HepG2 (cell line): ENCODE measurements around the gene SAMD10. TPM values are rescaled to one million over a fixed set of nuclear protein-coding genes. Genes with fewer than 3 reads are reported as not detected.

Experiments
- ARID5B ChIP-seq: IDR thresholded peaks from 2 replicates; pipeline ENCODE4 v1.4.0; 2020; ENCODE audit warnings: mild to moderate bottlenecking, missing genetic modification reagents
- BATF2 ChIP-seq: sonication (generic); formaldehyde crosslinking; IDR thresholded peaks from 2 replicates; pipeline ENCODE4 v1.8.0; 2022; ENCODE audit warnings: mild to moderate bottlenecking, missing genetic modification reagents, moderate library complexity
- HDAC2 ChIP-seq: sonication (generic); formaldehyde crosslinking; IDR thresholded peaks from 2 replicates; pipeline ENCODE4 v1.4.0; 2020; ENCODE audit warnings: missing genetic modification reagents
- IKZF1 ChIP-seq: fragments of 450-650 bp; IDR thresholded peaks from 2 replicates; pipeline ENCODE4 v1.7.1; 2016
- MTERF4 ChIP-seq: sonication (generic); formaldehyde crosslinking; IDR thresholded peaks from 2 replicates; pipeline ENCODE4 v1.8.0; 2023; ENCODE audit warnings: mild to moderate bottlenecking, missing genetic modification reagents
- NR0B2 ChIP-seq: sonication (generic); formaldehyde crosslinking; IDR thresholded peaks from 2 replicates; pipeline ENCODE4 v1.4.0; 2020; ENCODE audit warnings: mild to moderate bottlenecking, missing genetic modification reagents
- POLR2AphosphoS5 ChIP-seq: IDR thresholded peaks from 2 replicates; pipeline ENCODE4 v1.6.1; 2012; ENCODE audit warnings: low read depth, low read length
- SALL2 ChIP-seq: sonication (generic); formaldehyde crosslinking; IDR thresholded peaks from 2 replicates; pipeline ENCODE4 v1.8.1; 2023; ENCODE audit warnings: mild to moderate bottlenecking, missing genetic modification reagents, inconsistent platforms
- SRY ChIP-seq: sonication (generic); formaldehyde crosslinking; IDR thresholded peaks from 2 replicates; pipeline ENCODE4 v1.8.0; 2022; ENCODE audit warnings: mild to moderate bottlenecking, missing genetic modification reagents
- SYNCRIP ChIP-seq: fragments of 200-400 bp; formaldehyde crosslinking; IDR thresholded peaks from 2 replicates; pipeline ENCODE4 v1.6.1; 2018; ENCODE audit warnings: mild to moderate bottlenecking, low read depth, low read length; ENCODE audit not compliant: insufficient read depth
- TARDBP ChIP-seq: sonication (generic); formaldehyde crosslinking; IDR thresholded peaks from 2 replicates; pipeline ENCODE4 v1.8.0; 2022; ENCODE audit warnings: mild to moderate bottlenecking, missing genetic modification reagents
- ZBTB20 ChIP-seq: sonication (generic); formaldehyde crosslinking; IDR thresholded peaks from 2 replicates; pipeline ENCODE4 v1.8.1; 2023; ENCODE audit warnings: missing genetic modification reagents, low read depth, mild to moderate bottlenecking, borderline replicate concordance
- ZNF121 ChIP-seq: sonication (generic); formaldehyde crosslinking; IDR thresholded peaks from 2 replicates; pipeline ENCODE4 v1.5.0; 2020; ENCODE audit warnings: mild to moderate bottlenecking, missing genetic modification reagents
- ZNF136 ChIP-seq: sonication (generic); formaldehyde crosslinking; IDR thresholded peaks from 2 replicates; pipeline ENCODE4 v1.8.1; 2022; ENCODE audit warnings: low read depth, mild to moderate bottlenecking, moderate library complexity, missing genetic modification reagents
- ZNF337 ChIP-seq: sonication (generic); formaldehyde crosslinking; IDR thresholded peaks from 2 replicates; pipeline ENCODE4 v1.5.1; 2020; ENCODE audit warnings: missing genetic modification reagents, low read depth, mild to moderate bottlenecking, borderline replicate concordance
- ZNF530 ChIP-seq: sonication (generic); formaldehyde crosslinking; IDR thresholded peaks from 2 replicates; pipeline ENCODE4 v1.5.0; 2020; ENCODE audit warnings: low read depth, mild to moderate bottlenecking, missing genetic modification reagents
- ZNF550 ChIP-seq: sonication (generic); formaldehyde crosslinking; IDR thresholded peaks from 2 replicates; pipeline ENCODE4 v1.4.0; 2020; ENCODE audit warnings: mild to moderate bottlenecking, missing genetic modification reagents, borderline replicate concordance
- ZNF772 ChIP-seq: sonication (generic); formaldehyde crosslinking; IDR thresholded peaks from 2 replicates; pipeline ENCODE4 v1.5.0; 2020; ENCODE audit warnings: mild to moderate bottlenecking, missing genetic modification reagents
- polyA plus RNA-seq, 8 experiments: library from polyadenylated mRNA; depleted of rRNA in 3 of 8; stranded (reverse) in 7 of 8; unstranded in 1 of 8; fragments of >200 nt; fragmentation: Illumina TruSeq in 4 of 8; extraction: Trizol in 4 of 8; gene quantifications; 2 replicates each; pipeline versions ENCODE4 v1.2.1 to v1.2.3, GENCODE V29; 2011 to 2016; ENCODE audit warnings: low read depth in 4 of 8, missing spikeins in 1 of 8, mixed read lengths in 1 of 8; ENCODE audit not compliant: insufficient read depth in 1 of 8
- total RNA-seq, 5 experiments: library from RNA; depleted of rRNA; stranded (reverse); fragments of >200 nt; fragmentation: Illumina TruSeq; extraction: Trizol; gene quantifications; 2 replicates each; pipeline ENCODE4 v1.2.3, GENCODE V29; 2016; ENCODE audit warnings: low read depth in 1 of 5
- TF ChIP-seq, protein P1 (sequence below): sonication (generic); formaldehyde crosslinking; conservative IDR thresholded peaks from 2 replicates; pipeline ENCODE4 v1.8.0; 2022; ENCODE audit warnings: missing genetic modification reagents
- TF ChIP-seq, protein P2 (sequence below): IDR thresholded peaks from 2 replicates; pipeline ENCODE4 v1.6.1; 2016; ENCODE audit warnings: missing compliant biosample characterization, missing genetic modification reagents, borderline replicate concordance

Gene SAMD10
- total and polyA plus RNA-seq, 2 of the 13 experiments (the other 11 are each of a cell fraction or from before 2014, with no cell fraction given), result 6.1 to 11.0 TPM

- TF ChIP-seq ZNF772 (CRISPR knock-in tag) (peak; percentile 50; the same call in 1 of the 2 replicates), SRY (peak; percentile 78; the same call in 1 of the 2 replicates), ARID5B (peak; percentile 19; the same call in 1 of the 2 replicates), NR0B2 (CRISPR knock-in tag) (peak; percentile 91), TARDBP (CRISPR knock-in tag) (peak; percentile 46; the same call in 1 of the 2 replicates), IKZF1 (no peak), HDAC2 (peak; percentile 62), ZNF337 (CRISPR knock-in tag) (0 out of 2 replicates have a peak, but pooled peaks have one; percentile 1), POLR2AphosphoS5 (no peak; the same call in 1 of the 2 replicates), ZNF550 (CRISPR knock-in tag) (peak; percentile 90; the same call in 1 of the 2 replicates), ZBTB20 (CRISPR knock-in tag) (no peak), SYNCRIP (no peak), ZNF121 (CRISPR knock-in tag) (no peak), MTERF4 (no peak; the same call in 1 of the 2 replicates), SALL2 (CRISPR knock-in tag) (no peak), ZNF530 (CRISPR knock-in tag) (no peak), BATF2 (CRISPR knock-in tag) (no peak; the same call in 1 of the 2 replicates), ZNF136 (CRISPR knock-in tag) (no peak)
- TF ChIP-seq, protein P1, sequence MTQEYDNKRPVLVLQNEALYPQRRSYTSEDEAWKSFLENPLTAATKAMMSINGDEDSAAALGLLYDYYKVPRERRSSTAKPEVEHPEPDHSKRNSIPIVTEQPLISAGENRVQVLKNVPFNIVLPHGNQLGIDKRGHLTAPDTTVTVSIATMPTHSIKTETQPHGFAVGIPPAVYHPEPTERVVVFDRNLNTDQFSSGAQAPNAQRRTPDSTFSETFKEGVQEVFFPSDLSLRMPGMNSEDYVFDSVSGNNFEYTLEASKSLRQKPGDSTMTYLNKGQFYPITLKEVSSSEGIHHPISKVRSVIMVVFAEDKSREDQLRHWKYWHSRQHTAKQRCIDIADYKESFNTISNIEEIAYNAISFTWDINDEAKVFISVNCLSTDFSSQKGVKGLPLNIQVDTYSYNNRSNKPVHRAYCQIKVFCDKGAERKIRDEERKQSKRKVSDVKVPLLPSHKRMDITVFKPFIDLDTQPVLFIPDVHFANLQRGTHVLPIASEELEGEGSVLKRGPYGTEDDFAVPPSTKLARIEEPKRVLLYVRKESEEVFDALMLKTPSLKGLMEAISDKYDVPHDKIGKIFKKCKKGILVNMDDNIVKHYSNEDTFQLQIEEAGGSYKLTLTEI (CRISPR knock-in tag), result no peak
- TF ChIP-seq, protein P2, sequence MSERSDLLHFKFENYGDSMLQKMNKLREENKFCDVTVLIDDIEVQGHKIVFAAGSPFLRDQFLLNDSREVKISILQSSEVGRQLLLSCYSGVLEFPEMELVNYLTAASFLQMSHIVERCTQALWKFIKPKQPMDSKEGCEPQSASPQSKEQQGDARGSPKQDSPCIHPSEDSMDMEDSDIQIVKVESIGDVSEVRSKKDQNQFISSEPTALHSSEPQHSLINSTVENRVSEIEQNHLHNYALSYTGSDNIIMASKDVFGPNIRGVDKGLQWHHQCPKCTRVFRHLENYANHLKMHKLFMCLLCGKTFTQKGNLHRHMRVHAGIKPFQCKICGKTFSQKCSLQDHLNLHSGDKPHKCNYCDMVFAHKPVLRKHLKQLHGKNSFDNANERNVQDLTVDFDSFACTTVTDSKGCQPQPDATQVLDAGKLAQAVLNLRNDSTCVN (CRISPR knock-in tag), result no peak
These were observed at the start of gene SAMD10 (continued) for GRCh38 chr20:63979557-63980316.
